SU-DHL-6 (cell line): ENCODE results near the gene INO80C.

Experiments
- EZH2phosphoT487 ChIP-seq: fragments of 200-600 bp; sonication (generic), shearing (Covaris generic); conservative IDR thresholded peaks from 2 replicates; pipeline ENCODE4 v1.6.1; 2018; ENCODE audit warnings: mild to moderate bottlenecking, antibody characterized with exemption, low read length, moderate library complexity, mixed read lengths
- TF ChIP-seq, protein P1 (sequence below): fragments of 200-600 bp; sonication (generic); IDR thresholded peaks from one replicate; pipeline ENCODE4 v1.5.1; 2017; ENCODE audit warnings: antibody characterized with exemption, mild to moderate bottlenecking, low read length, moderate library complexity; ENCODE audit not compliant: insufficient read depth, poor library complexity, severe bottlenecking

- TF ChIP-seq, protein P1, sequence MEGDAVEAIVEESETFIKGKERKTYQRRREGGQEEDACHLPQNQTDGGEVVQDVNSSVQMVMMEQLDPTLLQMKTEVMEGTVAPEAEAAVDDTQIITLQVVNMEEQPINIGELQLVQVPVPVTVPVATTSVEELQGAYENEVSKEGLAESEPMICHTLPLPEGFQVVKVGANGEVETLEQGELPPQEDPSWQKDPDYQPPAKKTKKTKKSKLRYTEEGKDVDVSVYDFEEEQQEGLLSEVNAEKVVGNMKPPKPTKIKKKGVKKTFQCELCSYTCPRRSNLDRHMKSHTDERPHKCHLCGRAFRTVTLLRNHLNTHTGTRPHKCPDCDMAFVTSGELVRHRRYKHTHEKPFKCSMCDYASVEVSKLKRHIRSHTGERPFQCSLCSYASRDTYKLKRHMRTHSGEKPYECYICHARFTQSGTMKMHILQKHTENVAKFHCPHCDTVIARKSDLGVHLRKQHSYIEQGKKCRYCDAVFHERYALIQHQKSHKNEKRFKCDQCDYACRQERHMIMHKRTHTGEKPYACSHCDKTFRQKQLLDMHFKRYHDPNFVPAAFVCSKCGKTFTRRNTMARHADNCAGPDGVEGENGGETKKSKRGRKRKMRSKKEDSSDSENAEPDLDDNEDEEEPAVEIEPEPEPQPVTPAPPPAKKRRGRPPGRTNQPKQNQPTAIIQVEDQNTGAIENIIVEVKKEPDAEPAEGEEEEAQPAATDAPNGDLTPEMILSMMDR = no peak
- no peak for TF ChIP-seq EZH2phosphoT487
Measured at GRCh38 chr18:35526495-35527059, 28.8 kb upstream of the INO80C start.
